A549 (cell line): ENCODE results near the gene TMEM143. TPM values are rescaled to one million over a fixed set of nuclear protein-coding genes. Genes with fewer than 3 reads are reported as not detected.
"Not testable (repeated sequence)": the region's sequence is repeated elsewhere in the genome, so short reads cannot be mapped to it uniquely, and the experiment has no call there.

Experiments
- ATAC-seq, 2 experiments: fragments of 200-7000 bp in 1 of 2; fragments of >200 bp in 1 of 2; cut with Nextera tagmentation in 1 of 2; cut with Tn5 transposase in 1 of 2; 3 replicates each; pipeline versions ENCODE4 v1.8.0 to v1.9.1; 2018 to 2020; ENCODE audit warnings: mild to moderate bottlenecking in 1 of 2, moderate library complexity in 1 of 2
- CTCF ChIA-PET: fragments of 300-600 bp; sonication (Branson Sonifier 250); formaldehyde crosslinking; extraction: SDS; loops from one replicate; lab custom pipeline; 2021; ENCODE audit warnings: antibody characterized with exemption, inconsistent platforms; lab: Yijun Ruan, JAX
- POLR2A ChIA-PET: fragments of 350-600 bp; formaldehyde crosslinking; extraction: SDS; loops from one replicate; lab custom pipeline; 2021; ENCODE audit warnings: antibody characterized with exemption, inconsistent platforms; lab: Yijun Ruan, JAX
- DNase-seq, 2 experiments: peaks; one replicate each; pipeline versions ENCODE4 v3.0.0 to v3.0.0-alpha.2; 2011 to 2016; ENCODE audit warnings: low read depth in 1 of 2, low spot score in 1 of 2
- FAIRE-seq: peaks from 2 replicates; lab custom pipeline; 2011; peaks lifted over from hg19 to GRCh38; lab: Jason Lieb, UNC
- H3K27ac ChIP-seq, 2 experiments: fragments of >200 bp; sonication (Bioruptor Twin); formaldehyde crosslinking; 3 replicates each; pipeline ENCODE4 v1.5.1; 2016 to 2017
- H3K4me1 ChIP-seq: fragments of >200 bp; sonication (Bioruptor Twin); formaldehyde crosslinking; 3 replicates; pipeline ENCODE4 v1.6.1; 2016
- H3K4me2 ChIP-seq: fragments of >200 bp; sonication (Bioruptor Twin); formaldehyde crosslinking; 3 replicates; pipeline ENCODE4 v1.6.1; 2016
- H3K4me3 ChIP-seq: fragments of >200 bp; sonication (Bioruptor Twin); formaldehyde crosslinking; 3 replicates; pipeline ENCODE4 v1.5.1; 2016
- H3K9me3 ChIP-seq: fragments of >200 bp; sonication (Bioruptor Twin); formaldehyde crosslinking; 3 replicates; pipeline ENCODE4 v1.6.1; 2016
- CBX2 ChIP-seq: fragments of 200-600 bp; sonication (generic); IDR thresholded peaks from 2 replicates; pipeline ENCODE4 v1.6.1; 2016; ENCODE audit warnings: low read depth, mild to moderate bottlenecking, borderline replicate concordance
- CBX8 ChIP-seq: fragments of 200-600 bp; sonication (generic); IDR thresholded peaks from 2 replicates; pipeline ENCODE4 v1.6.1; 2016
- CEBPB ChIP-seq, 2 experiments: fragments of >200 bp in 1 of 2; sonication (Bioruptor Twin) in 1 of 2; formaldehyde crosslinking in 1 of 2; IDR thresholded peaks; 2 replicates each; pipeline ENCODE4 v1.6.1; 2012 to 2016
- CHD2 ChIP-seq: fragments of 150-350 bp; IDR thresholded peaks from 2 replicates; pipeline ENCODE4 v1.6.1; 2014; ENCODE audit warnings: low read length; ENCODE audit not compliant: partially characterized antibody
- EHF ChIP-seq: fragments of 250-450 bp; sonication (Bioruptor Pico); IDR thresholded peaks from 2 replicates; pipeline ENCODE4 v1.5.0; 2020; ENCODE audit warnings: mild to moderate bottlenecking
- ELK1 ChIP-seq: fragments of 150-350 bp; IDR thresholded peaks from 2 replicates; pipeline ENCODE4 v1.6.1; 2014; ENCODE audit warnings: low read depth, mild to moderate bottlenecking, low read length
- FOSB ChIP-seq: fragments of 250-450 bp; sonication (Bioruptor Pico); IDR thresholded peaks from 2 replicates; pipeline ENCODE4 v1.5.0; 2020; ENCODE audit warnings: mild to moderate bottlenecking, moderate library complexity
- FOSL2 ChIP-seq, 2 experiments: fragments of 450-650 bp in 1 of 2; fragments of >200 bp in 1 of 2; sonication (Bioruptor Twin) in 1 of 2; formaldehyde crosslinking; IDR thresholded peaks; 2 replicates each; pipeline versions ENCODE4 v1.5.0 to v1.6.1; 2016 to 2020; ENCODE audit warnings: mild to moderate bottlenecking in 1 of 2, moderate library complexity in 1 of 2
- FOXS1 ChIP-seq: fragments of 250-450 bp; sonication (Bioruptor Pico); IDR thresholded peaks from 2 replicates; pipeline ENCODE4 v1.5.0; 2020; ENCODE audit warnings: mild to moderate bottlenecking, moderate library complexity
- HDAC2 ChIP-seq: fragments of 200-600 bp; sonication (generic); IDR thresholded peaks from 2 replicates; pipeline ENCODE4 v1.6.1; 2016
- HEYL ChIP-seq: fragments of 250-450 bp; sonication (Bioruptor Pico); IDR thresholded peaks from 2 replicates; pipeline ENCODE4 v1.8.0; 2021; ENCODE audit warnings: mild to moderate bottlenecking, moderate library complexity
- HOXB13 ChIP-seq: fragments of 250-450 bp; sonication (Bioruptor Pico); IDR thresholded peaks from 2 replicates; pipeline ENCODE4 v1.5.0; 2020; ENCODE audit warnings: low read depth, mild to moderate bottlenecking, moderate library complexity
- MAFK ChIP-seq: fragments of 450-650 bp; IDR thresholded peaks from 2 replicates; pipeline ENCODE4 v1.6.1; 2014; ENCODE audit not compliant: partially characterized antibody
- MYC ChIP-seq: IDR thresholded peaks from 2 replicates; pipeline ENCODE4 v1.6.1; 2012; ENCODE audit warnings: mild to moderate bottlenecking, inconsistent platforms, low read length, improper control_type of control experiment, borderline replicate concordance
- NR3C1 ChIP-seq: fragments of >200 bp; sonication (Bioruptor Twin); formaldehyde crosslinking; IDR thresholded peaks from 3 replicates; pipeline ENCODE4 v1.6.1; 2017
- PHF8 ChIP-seq: fragments of 200-600 bp; sonication (generic); IDR thresholded peaks from 2 replicates; pipeline ENCODE4 v1.6.1; 2016; ENCODE audit warnings: low read depth, mild to moderate bottlenecking, antibody characterized with exemption, moderate library complexity, borderline replicate concordance
- POLR2AphosphoS2 ChIP-seq: conservative IDR thresholded peaks from 2 replicates; pipeline ENCODE4 v1.6.1; 2012; ENCODE audit warnings: low read length, improper control_type of control experiment, inconsistent platforms
- RAD21 ChIP-seq, 2 experiments: fragments of >200 bp in 1 of 2; sonication (Bioruptor Twin) in 1 of 2; formaldehyde crosslinking in 1 of 2; IDR thresholded peaks in 1 of 2; conservative IDR thresholded peaks in 1 of 2; 2 replicates in 1 of 2; 3 replicates in 1 of 2; pipeline ENCODE4 v1.6.1; 2012 to 2018; ENCODE audit warnings: inconsistent platforms in 1 of 2
- RARB ChIP-seq: fragments of 250-450 bp; sonication (Bioruptor Pico); IDR thresholded peaks from 2 replicates; pipeline ENCODE4 v1.8.0; 2021; ENCODE audit warnings: mild to moderate bottlenecking, moderate library complexity
- RFX5 ChIP-seq: fragments of 450-650 bp; IDR thresholded peaks from 2 replicates; pipeline ENCODE4 v1.7.1; 2014; ENCODE audit warnings: antibody characterized with exemption, mild to moderate bottlenecking, moderate library complexity
- SMC3 ChIP-seq: fragments of >200 bp; sonication (Bioruptor Twin); formaldehyde crosslinking; IDR thresholded peaks from 3 replicates; pipeline ENCODE4 v1.6.1; 2018; ENCODE audit warnings: inconsistent platforms
- SREBF2 ChIP-seq: fragments of 450-650 bp; IDR thresholded peaks from 2 replicates; pipeline ENCODE4 v1.6.1; 2014; ENCODE audit warnings: mild to moderate bottlenecking, moderate library complexity
- TFCP2L1 ChIP-seq: fragments of 250-450 bp; sonication (Bioruptor Pico); IDR thresholded peaks from 2 replicates; pipeline ENCODE4 v1.5.0; 2021; ENCODE audit warnings: mild to moderate bottlenecking
- TP53 ChIP-seq: fragments of 250-450 bp; sonication (Bioruptor Pico); IDR thresholded peaks from 2 replicates; pipeline ENCODE4 v1.5.0; 2021; ENCODE audit warnings: mild to moderate bottlenecking, moderate library complexity
- ZC3H11A ChIP-seq: fragments of 450-650 bp; IDR thresholded peaks from 2 replicates; pipeline ENCODE4 v1.6.1; 2014; ENCODE audit warnings: antibody characterized with exemption, mild to moderate bottlenecking
- ZSCAN20 ChIP-seq: fragments of 250-450 bp; sonication (Bioruptor Pico); IDR thresholded peaks from 2 replicates; pipeline ENCODE4 v1.8.0; 2022; ENCODE audit warnings: mild to moderate bottlenecking, moderate library complexity
- WGBS: methylation state at CpG from one replicate; pipeline ENCODE4 v1.1.6; 2017; ENCODE audit errors: missing lambda C conversion rate; 5-methylcytosine and 5-hydroxymethylcytosine counted together
- polyA plus RNA-seq, 4 experiments: library from polyadenylated mRNA; depleted of rRNA in 3 of 4; stranded (reverse); fragments of >200 nt; fragmentation: RNase III in 1 of 4; extraction: RNeasy Plus Mini Kit Qiagen cat#74134 plus additional on column Dnase treatment in 1 of 4; gene quantifications; 2 replicates in 3 of 4; 3 replicates in 1 of 4; pipeline ENCODE4 v1.2.3, GENCODE V29; 2011 to 2017
- TF ChIP-seq, protein P1 (sequence below): IDR thresholded peaks from 2 replicates; pipeline ENCODE4 v1.6.1; 2012
- TF ChIP-seq, protein P2 (sequence below): fragments of >200 bp; sonication (Bioruptor Twin); formaldehyde crosslinking; IDR thresholded peaks from 3 replicates; pipeline ENCODE4 v1.5.1; 2016
- TF ChIP-seq, protein P3 (sequence below): fragments of 250-450 bp; sonication (Bioruptor Pico); IDR thresholded peaks from 2 replicates; pipeline ENCODE4 v1.5.0; 2020; ENCODE audit warnings: low read depth, mild to moderate bottlenecking, moderate library complexity

Gene TMEM143
- polyA plus RNA-seq, 2 of the 4 experiments (the other 2 are of a cell fraction): 6.4 to 7.4 TPM

DNA sequence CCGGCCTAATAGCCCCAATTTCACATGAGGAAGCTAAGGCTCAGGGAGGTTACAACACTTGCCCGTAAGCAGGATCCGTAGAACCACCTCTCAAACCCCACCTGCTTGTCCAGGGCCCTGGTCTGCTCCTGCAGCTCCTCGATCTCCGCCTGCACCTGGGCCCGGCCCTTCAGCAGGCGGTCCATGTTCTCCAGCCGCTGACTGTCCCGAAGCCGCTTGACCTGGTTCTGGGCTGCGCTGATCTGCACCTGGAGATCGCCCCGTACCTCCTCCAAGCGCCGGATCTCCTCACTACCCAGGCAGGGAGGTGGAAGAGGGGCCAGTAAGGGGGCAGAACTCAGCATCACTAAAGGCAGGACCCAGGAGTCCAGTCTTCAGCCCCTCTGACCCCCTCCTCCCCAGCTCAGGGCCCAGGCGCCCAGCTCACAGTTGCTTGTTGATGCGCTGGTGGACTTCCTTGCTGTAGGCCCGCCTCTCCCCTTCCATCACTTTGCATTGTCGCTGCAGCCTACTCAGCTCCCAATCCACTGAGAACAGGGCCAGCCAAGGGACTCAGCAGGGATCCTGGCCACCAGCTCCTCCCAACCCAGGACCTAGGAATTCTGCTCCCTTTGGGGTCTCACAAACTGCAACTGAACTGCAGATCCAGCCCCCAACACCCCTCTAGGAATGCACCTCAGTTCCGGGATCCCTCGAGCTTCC is 45.3 kb downstream of the TMEM143 start:
- no peak overlapping the region for H3K27ac ChIP-seq
- no peak overlapping the region for H3K4me3 ChIP-seq
- H3K4me2 ChIP-seq: no peak overlapping the region
- FAIRE-seq (no peak), DNase-seq (no peak), ATAC-seq (no peak)
- ChIA-PET POLR2A (interaction anchor here (1.4 kb wide), 1 partner anchor 15 kb away, joined by 8 read pairs; no protein-coding TSS in a partner anchor), CTCF (interaction anchor here (1.0 to 14.4 kb wide), 17 partner anchors 11 to 290 kb away, joined by 3 to 416 read pairs (median 8); partner anchors contain the start of genes EMP3, KDELR1, SYNGR4 and TMEM143)
- 89% methylated on average over 21 of the region's 21 CpGs for WGBS
- H3K9me3 ChIP-seq: no peaks in the 10 kb centered on the region
- H3K4me1 ChIP-seq: peaks cover 31% of the 10 kb centered on the region
- TF ChIP-seq MAFK (no peak), ELK1 (no peak), ZSCAN20 (CRISPR knock-in tag) (no peak), FOSL2 (IDR thresholded peaks at IDR 0.05) (no peak), FOSL2 (CRISPR knock-in tag; IDR thresholded peaks at IDR 0.05) (no peak), TP53 (CRISPR knock-in tag) (no peak), CEBPB (IDR thresholded peaks at IDR 0.05) (no peak), FOSB (CRISPR knock-in tag) (no peak), TFCP2L1 (CRISPR knock-in tag) (no peak), FOXS1 (no peak), RARB (CRISPR knock-in tag) (no peak), HDAC2 (no peak), RAD21 (conservative IDR thresholded peaks at IDR 0.05 in 1 of 2, IDR thresholded peaks at IDR 0.05 in 1 of 2) (no peak), HOXB13 (no peak), CBX2 (no peak), ZC3H11A (no peak), SMC3 (no peak)
- TF ChIP-seq, protein P1, sequence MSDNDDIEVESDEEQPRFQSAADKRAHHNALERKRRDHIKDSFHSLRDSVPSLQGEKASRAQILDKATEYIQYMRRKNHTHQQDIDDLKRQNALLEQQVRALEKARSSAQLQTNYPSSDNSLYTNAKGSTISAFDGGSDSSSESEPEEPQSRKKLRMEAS: no peak

DNA sequence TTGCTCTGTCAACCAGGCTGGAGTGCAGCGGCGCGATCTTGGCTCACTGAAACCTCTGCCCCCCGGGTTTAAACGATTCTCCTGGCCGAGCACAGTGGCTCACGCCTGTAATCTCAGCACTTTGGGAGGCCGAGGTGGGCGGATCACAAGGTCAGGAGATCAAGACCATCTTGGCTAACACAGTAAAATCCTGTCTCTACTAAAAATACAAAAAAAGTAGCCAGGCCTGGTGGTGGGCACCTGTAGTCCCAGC is 46.1 kb downstream of the TMEM143 start:
- H3K4me3 ChIP-seq, FAIRE-seq, DNase-seq, ATAC-seq, H3K9me3 ChIP-seq: not testable (repeated sequence)
- H3K4me2 ChIP-seq: peak overlapping the region; percentile 42; the same call in 1 of the 3 replicates
- WGBS: 83% methylated on average over 9 of the region's 9 CpGs
- POLR2A ChIA-PET: interaction anchor here (1.4 kb wide), 1 partner anchor 16 kb away, joined by 8 read pairs; no protein-coding TSS in a partner anchor
- H3K27ac ChIP-seq: peak overlapping the region in 1 of 2 experiments; percentile 37; a peak in 1 of 6 replicates
- peaks cover 29% of the 10 kb centered on the region for H3K4me1 ChIP-seq
- CTCF ChIA-PET: interaction anchor here (1.1 to 14.4 kb wide), 12 partner anchors 11 to 291 kb away, joined by 3 to 416 read pairs (median 9); partner anchors contain the start of genes EMP3 and KDELR1

DNA sequence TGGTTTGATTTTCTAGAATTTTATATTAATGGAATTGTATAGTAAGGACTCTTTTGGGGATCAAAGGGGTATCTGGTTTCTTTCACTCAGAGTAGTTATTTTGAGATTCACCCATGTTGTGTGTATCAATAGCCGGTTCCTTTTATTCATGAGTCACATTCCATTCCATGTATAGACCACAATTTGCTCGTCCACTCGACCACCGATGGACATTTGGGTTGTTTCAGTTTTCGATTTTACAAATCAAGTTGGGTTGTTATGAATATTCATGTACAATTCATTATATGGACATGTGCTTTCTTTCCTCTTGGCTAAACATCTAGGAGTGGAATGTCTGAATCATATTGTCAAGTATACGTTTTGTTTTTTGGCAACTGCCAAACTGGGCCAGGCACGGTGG is 48.0 kb downstream of the TMEM143 start:
- POLR2A ChIA-PET: no interaction called here
- FAIRE-seq (no peak), ATAC-seq (no peak), DNase-seq (no peak)
- CTCF ChIA-PET: interaction anchor here (3.1 to 14.4 kb wide), 3 partner anchors 17 to 269 kb away, joined by 10 to 416 read pairs (median 140); partner anchors contain the start of gene EMP3
- Histone ChIP-seq H3K4me1 (peaks cover 21% of the 10 kb centered on the region), H3K27ac (no peak overlapping the region), H3K4me3 (no peak overlapping the region), H3K4me2 (no peak overlapping the region), H3K9me3 (no peaks in the 10 kb centered on the region)
- TF ChIP-seq, protein P2, sequence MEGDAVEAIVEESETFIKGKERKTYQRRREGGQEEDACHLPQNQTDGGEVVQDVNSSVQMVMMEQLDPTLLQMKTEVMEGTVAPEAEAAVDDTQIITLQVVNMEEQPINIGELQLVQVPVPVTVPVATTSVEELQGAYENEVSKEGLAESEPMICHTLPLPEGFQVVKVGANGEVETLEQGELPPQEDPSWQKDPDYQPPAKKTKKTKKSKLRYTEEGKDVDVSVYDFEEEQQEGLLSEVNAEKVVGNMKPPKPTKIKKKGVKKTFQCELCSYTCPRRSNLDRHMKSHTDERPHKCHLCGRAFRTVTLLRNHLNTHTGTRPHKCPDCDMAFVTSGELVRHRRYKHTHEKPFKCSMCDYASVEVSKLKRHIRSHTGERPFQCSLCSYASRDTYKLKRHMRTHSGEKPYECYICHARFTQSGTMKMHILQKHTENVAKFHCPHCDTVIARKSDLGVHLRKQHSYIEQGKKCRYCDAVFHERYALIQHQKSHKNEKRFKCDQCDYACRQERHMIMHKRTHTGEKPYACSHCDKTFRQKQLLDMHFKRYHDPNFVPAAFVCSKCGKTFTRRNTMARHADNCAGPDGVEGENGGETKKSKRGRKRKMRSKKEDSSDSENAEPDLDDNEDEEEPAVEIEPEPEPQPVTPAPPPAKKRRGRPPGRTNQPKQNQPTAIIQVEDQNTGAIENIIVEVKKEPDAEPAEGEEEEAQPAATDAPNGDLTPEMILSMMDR: no peak
- TF ChIP-seq CBX8 (no peak), ELK1 (no peak), PHF8 (no peak), NR3C1 (no peak), CHD2 (no peak), RFX5 (no peak), SREBF2 (no peak), POLR2AphosphoS2 (no peak), FOXS1 (no peak), MYC (no peak), CBX2 (no peak), HEYL (CRISPR knock-in tag) (no peak), EHF (CRISPR knock-in tag) (no peak)
- TF ChIP-seq, protein P3, sequence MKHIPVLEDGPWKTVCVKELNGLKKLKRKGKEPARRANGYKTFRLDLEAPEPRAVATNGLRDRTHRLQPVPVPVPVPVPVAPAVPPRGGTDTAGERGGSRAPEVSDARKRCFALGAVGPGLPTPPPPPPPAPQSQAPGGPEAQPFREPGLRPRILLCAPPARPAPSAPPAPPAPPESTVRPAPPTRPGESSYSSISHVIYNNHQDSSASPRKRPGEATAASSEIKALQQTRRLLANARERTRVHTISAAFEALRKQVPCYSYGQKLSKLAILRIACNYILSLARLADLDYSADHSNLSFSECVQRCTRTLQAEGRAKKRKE (CRISPR knock-in tag): no peak
- 58% methylated on average over 7 of the region's 7 CpGs for WGBS
